Muscle of arm (tissue), 12 donors: ENCODE measurements around the gene SKOR2. TPM values are rescaled to one million over a fixed set of nuclear protein-coding genes. Genes with fewer than 3 reads are reported as not detected.
A peak's percentile ranks its signal among the peaks of the same experiment; 100 is the strongest.

Source experiments
- DNase-seq: peaks from one replicate; pipeline ENCODE4 v3.0.0-alpha.2; 2013
- polyA plus RNA-seq, 12 donors: library from polyadenylated mRNA; unstranded; fragments of 120-200 nt; gene quantifications; one replicate each; pipeline ENCODE4 v1.2.1, GENCODE V29; 2013; ENCODE audit not compliant: insufficient read length in 12 of 12

The SKOR2 gene
- polyA plus RNA-seq, 12 donors: not detected

GRCh38 chr18:47260924-47261701 lies 9.7 kb upstream of the SKOR2 start:
- DNase-seq: no peak

- peak; percentile 30 for DNase-seq
Observed at GRCh38 chr18:47260120-47260923, 8.9 kb upstream of the SKOR2 start.

GRCh38 chr18:47254341-47254939 lies 3.0 kb upstream of the SKOR2 start:
- peak; percentile 64 for DNase-seq

GRCh38 chr18:47253101-47253654 lies 1.7 kb upstream of the SKOR2 start:
- no peak for DNase-seq

- no peak for DNase-seq
Observed at GRCh38 chr18:47250391-47251046, 941 bp downstream of the SKOR2 start.

GRCh38 chr18:47249314-47249981 lies 2.0 kb downstream of the SKOR2 start:
- DNase-seq: no peak

- DNase-seq: no peak
Observed at GRCh38 chr18:47248604-47249313, 2.7 kb downstream of the SKOR2 start.

- DNase-seq: no peak
Observed at GRCh38 chr18:47248115-47248603, 3.3 kb downstream of the SKOR2 start.

GRCh38 chr18:47247416-47248114 lies 3.9 kb downstream of the SKOR2 start:
- DNase-seq: no peak

- no peak for DNase-seq
Observed at GRCh38 chr18:47247036-47247415, 4.4 kb downstream of the SKOR2 start.

GRCh38 chr18:47246027-47246971 lies 5.2 kb downstream of the SKOR2 start:
- no peak for DNase-seq

- DNase-seq: no peak
Observed at GRCh38 chr18:47244086-47244485, 7.4 kb downstream of the SKOR2 start.

GRCh38 chr18:47235096-47235495 lies 16.4 kb downstream of the SKOR2 start:
- DNase-seq: no peak

GRCh38 chr18:47226660-47227059 lies 24.8 kb downstream of the SKOR2 start:
- no peak for DNase-seq

GRCh38 chr18:47215554-47216138 lies 35.8 kb downstream of the SKOR2 start:
- peak; percentile 35 for DNase-seq

- DNase-seq: no peak
Observed at GRCh38 chr18:47209171-47209570, 42.3 kb downstream of the SKOR2 start.

- DNase-seq: no peak
Observed at GRCh38 chr18:47206945-47207637, 44.4 kb downstream of the SKOR2 start.
